LNCaP clone FGC (cell line): Measurements from ENCODE around the gene ASPG.

ENCODE experiments used
- DNase-seq: peaks from one replicate; pipeline ENCODE4 v3.0.0-alpha.2; 2011; ENCODE audit warnings: low read depth
- H3K4me3 ChIP-seq: 2 replicates; pipeline ENCODE4 v1.5.1; 2011; ENCODE audit warnings: mild to moderate bottlenecking, low read depth, low read length, control low read depth
- TF ChIP-seq, protein P1 (sequence below): IDR thresholded peaks from 2 replicates; pipeline ENCODE4 v1.5.1; 2012; ENCODE audit warnings: mild to moderate bottlenecking; ENCODE audit not compliant: control insufficient read depth, insufficient read depth; ENCODE audit errors: extremely low read depth

ASPG gene

DNA sequence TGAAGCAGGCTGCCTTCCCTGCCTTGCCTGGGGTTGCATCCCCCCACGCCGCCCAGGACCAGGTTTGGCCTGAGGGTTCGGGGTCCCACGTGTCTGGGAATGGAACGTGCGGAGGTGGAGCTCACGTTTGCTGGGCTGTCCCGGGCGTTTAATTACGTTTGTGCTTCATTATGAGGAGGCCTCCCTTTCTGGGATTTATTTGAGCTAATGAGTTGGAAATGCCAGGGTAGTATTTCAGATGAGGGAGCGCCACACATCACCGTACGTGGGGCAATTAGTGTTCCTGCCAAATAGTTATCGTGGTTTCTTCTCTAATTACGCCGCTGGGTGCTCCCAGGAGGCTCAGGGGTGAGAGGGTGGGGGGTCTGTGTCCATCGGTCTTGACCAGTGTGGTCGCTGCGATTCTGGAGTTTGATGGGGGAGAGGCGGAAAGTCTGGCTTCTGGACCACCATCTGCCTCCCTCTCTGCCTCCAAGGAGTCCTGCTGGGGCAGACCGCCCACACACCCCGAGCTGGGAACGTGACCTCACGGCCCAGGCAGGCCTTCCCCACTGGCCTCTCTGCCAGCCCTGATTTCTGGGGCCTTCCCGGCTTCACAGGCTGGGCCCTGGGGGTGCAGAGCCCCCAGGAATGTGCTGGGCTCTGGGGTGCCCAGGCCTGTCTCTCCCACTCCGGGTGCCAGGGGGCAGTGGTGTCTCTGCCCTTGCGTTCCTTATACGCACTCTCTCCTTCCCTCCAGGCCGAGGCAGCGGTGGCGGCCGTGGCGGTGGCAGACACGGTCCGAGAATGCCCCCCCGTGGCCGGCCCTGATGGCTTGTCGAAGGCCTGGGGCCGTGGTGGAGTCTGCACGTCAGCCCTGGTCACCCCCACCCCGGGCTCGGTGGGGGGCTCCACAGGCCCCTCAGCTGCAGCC, 71.8 kb downstream of the ASPG start:
- no peak overlapping the region for H3K4me3 ChIP-seq
- DNase-seq: no peak
- TF ChIP-seq, protein P1, sequence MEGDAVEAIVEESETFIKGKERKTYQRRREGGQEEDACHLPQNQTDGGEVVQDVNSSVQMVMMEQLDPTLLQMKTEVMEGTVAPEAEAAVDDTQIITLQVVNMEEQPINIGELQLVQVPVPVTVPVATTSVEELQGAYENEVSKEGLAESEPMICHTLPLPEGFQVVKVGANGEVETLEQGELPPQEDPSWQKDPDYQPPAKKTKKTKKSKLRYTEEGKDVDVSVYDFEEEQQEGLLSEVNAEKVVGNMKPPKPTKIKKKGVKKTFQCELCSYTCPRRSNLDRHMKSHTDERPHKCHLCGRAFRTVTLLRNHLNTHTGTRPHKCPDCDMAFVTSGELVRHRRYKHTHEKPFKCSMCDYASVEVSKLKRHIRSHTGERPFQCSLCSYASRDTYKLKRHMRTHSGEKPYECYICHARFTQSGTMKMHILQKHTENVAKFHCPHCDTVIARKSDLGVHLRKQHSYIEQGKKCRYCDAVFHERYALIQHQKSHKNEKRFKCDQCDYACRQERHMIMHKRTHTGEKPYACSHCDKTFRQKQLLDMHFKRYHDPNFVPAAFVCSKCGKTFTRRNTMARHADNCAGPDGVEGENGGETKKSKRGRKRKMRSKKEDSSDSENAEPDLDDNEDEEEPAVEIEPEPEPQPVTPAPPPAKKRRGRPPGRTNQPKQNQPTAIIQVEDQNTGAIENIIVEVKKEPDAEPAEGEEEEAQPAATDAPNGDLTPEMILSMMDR: peak; percentile 40

DNA sequence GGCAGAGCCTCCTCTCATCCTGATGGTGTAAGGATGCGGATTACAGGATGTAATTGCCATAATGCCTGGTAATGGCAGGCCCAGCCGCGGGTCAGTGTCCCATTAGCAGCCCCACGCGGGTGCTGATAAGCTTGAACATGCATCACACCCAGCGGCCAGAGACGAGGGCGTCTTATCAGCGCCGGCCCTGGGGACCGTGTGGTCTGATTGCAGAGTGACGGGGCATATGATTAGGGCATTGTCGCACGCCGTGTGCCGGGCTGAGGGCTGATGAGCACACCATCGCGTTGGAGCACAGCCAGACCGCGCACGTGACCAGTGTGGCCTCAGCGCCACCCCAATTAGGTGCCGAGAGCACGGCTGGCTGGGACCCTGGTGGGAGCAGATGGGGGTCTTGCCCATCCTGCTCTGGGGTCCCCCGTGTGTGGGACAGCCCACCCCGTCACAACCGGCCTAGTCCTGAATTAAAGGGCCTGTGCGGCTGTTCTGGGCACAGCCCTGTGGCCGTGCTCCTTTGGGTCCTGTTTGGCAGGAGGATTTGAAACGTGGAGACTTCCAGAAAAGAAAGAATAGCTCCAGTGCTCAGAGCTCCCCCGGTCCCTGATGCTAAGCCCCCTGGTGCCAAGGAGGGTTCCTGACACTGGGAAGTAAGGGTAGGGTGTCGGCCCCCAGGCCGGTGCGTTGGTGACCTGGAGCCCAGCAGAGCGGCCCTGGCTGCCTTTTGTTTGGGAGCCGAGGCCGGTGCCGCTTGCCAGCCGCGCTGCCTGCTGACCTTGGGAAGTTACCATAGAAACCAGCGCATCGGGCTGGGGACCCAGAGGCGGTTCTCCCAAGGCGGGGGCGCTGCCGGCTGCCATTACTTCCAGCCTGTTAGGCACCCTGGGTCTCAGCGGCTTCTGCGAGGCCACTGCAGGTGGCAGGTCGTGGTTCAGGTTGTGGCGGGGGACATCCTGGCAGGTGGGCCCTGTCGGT, 73.6 kb downstream of the ASPG start:
- no peak overlapping the region for H3K4me3 ChIP-seq
- no peak for DNase-seq
- TF ChIP-seq, protein P1: no peak

DNA sequence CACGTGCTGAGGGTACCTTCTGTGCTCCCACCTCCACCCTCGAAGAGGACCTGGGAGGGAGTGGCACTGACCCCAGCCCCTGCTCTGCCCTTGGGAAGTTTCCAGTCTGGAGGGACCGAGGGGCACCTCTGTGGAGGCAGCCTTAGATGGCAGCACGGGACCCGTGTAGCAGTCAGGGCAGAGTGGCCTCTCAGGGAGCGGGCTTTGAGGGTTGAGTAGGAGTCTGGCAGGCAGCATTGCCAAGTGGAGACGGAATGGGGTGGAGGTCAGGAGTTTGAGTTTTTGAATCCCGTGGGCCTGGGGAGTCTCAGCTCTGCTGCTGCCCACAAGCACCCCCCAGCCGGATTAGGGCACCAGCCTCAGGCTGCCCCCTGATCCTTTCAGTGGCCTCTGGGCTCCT, 74.5 kb downstream of the ASPG start:
- TF ChIP-seq, protein P1: no peak
- no peak for DNase-seq
- H3K4me3 ChIP-seq: no peak overlapping the region

DNA sequence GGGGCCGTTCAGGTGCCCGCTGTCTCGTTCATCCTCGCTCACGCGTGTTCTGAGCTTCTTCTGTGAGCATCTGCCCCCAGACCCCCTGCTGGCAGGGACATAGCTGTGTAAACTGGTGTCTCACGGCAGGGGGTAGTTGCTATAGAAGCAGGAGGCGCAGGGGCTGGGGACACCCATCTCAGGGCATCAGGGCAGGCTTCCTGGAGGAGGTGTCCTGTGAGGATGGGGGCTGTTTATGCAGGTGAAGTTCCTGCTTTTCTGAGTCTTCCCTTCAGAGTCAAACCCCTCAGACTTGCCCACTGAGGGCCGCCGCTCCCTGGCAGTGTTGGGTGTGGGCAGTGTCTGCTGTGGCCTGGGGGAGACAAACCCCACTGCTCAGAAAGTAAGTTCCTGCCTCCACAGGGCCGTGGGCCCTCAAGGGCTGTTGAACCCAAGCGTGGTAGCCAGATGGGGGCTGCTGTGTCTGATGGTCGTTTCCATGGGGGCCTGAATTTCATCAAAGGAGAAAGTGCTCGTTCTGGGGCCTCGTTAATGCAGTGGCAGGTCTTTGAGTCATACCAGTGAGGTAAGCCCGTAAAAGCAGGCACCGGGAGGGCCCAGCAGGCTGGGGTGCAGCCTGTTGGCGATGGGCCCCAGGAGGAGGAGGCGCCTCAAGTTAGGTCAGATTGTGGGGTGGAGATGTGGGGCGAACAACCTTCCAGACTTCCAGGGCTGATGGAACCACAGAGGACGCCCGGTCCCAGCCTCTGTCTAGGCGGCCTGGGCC, 76.3 kb downstream of the ASPG start:
- TF ChIP-seq, protein P1: no peak
- no peak overlapping the region for H3K4me3 ChIP-seq
- DNase-seq: no peak

DNA sequence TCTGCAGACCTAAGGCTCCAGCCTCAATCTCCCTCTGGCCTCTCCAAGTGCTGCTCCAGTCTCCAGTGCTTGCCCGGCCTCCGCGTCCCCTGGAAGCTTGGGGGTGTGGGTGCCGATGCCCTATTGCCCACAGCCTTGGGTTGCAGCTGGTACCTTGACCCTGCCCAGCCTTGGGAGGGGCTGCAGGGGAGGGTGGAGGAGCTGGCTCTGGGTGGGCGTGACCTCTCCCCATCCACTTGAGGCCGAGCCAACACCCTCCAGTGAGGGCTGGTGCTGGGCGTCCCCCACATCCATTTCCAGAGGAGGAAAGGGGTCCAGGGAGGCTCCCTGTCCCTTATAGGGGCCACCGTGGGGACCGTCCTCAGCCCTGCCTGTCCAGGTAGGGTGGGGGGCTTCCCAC, 77.0 kb downstream of the ASPG start:
- TF ChIP-seq, protein P1: no peak
- no peak for DNase-seq
- no peak overlapping the region for H3K4me3 ChIP-seq

DNA sequence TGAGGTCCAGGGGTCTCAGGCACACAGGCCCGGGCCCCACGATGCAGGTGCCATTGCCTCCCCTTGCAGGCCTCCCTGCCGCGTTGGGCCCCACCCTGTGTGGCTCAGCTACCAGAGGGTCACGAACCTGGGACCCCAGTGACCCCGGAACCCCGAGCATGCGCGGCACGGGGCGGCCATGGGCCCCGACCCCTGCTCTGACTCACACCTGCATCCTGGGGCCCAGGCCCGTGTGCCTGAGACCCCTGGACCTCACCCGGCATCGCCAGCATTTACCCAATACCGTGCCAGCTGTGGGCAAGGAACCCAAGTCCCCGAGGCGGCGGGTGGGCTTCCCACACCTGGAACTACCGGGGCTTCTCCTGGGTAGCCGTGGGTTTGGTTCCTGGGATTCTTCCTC, 78.0 kb downstream of the ASPG start:
- H3K4me3 ChIP-seq: no peak overlapping the region
- TF ChIP-seq, protein P1: no peak
- no peak for DNase-seq
